Endothelial cell of umbilical vein (primary cell): ENCODE data around the gene PTPN12. TPM values are rescaled to one million over a fixed set of nuclear protein-coding genes. Genes with fewer than 3 reads are reported as not detected.

Source experiments
- BruUV-seq: library from RNA; stranded (reverse); fragments of 400-500 nt; replicated peaks from 2 replicates; lab custom pipeline; 2021; lab: Mats Ljungman, UMichigan
- CTCF ChIA-PET: fragments of 300-600, 350-600 bp; sonication (Branson Sonifier 250); formaldehyde crosslinking; loops from one replicate; lab custom pipeline; 2021; ENCODE audit warnings: antibody characterized with exemption, inconsistent platforms; lab: Charles Lee
- POLR2A ChIA-PET: fragments of 300-600, 350-600 bp; sonication (Branson Sonifier 250); formaldehyde crosslinking; loops from one replicate; lab custom pipeline; 2021; ENCODE audit warnings: antibody characterized with exemption, inconsistent platforms; lab: Charles Lee
- DNase-seq: peaks from one replicate; pipeline ENCODE4 v3.0.0-alpha.2; 2011; ENCODE audit warnings: low read depth, low spot score
- FAIRE-seq: peaks from 2 replicates; lab custom pipeline; 2011; peaks lifted over from hg19 to GRCh38; lab: Jason Lieb, UNC
- H2AFZ ChIP-seq: 2 replicates; pipeline ENCODE4 v1.6.0; 2012; ENCODE audit warnings: low read depth, low read length, control low read depth, inconsistent platforms
- H3K27ac ChIP-seq: 2 replicates; pipeline ENCODE4 v1.5.1; 2011; ENCODE audit warnings: low read depth, mild to moderate bottlenecking, control low read depth, low read length, moderate library complexity; ENCODE audit not compliant: insufficient read depth
- H3K27me3 ChIP-seq, 2 experiments: 2 replicates each; pipeline versions ENCODE4 v1.6.0 to v1.6.1; 2011; ENCODE audit warnings: low read length in 2 of 2, mixed read lengths in 1 of 2; ENCODE audit not compliant: control insufficient read depth in 2 of 2, insufficient read depth in 2 of 2
- H3K36me3 ChIP-seq, 2 experiments: 2 replicates in 1 of 2; 3 replicates in 1 of 2; pipeline ENCODE4 v1.5.1; 2011; ENCODE audit warnings: low read length in 2 of 2, mild to moderate bottlenecking in 1 of 2, moderate library complexity in 1 of 2; ENCODE audit not compliant: control insufficient read depth in 2 of 2, insufficient read depth in 2 of 2; ENCODE audit errors: extremely low read depth in 1 of 2
- H3K4me1 ChIP-seq: 3 replicates; pipeline ENCODE4 v1.5.1; 2011; ENCODE audit warnings: mild to moderate bottlenecking, low read length; ENCODE audit not compliant: control insufficient read depth, insufficient read depth; ENCODE audit errors: extremely low read depth
- H3K4me2 ChIP-seq: 2 replicates; pipeline ENCODE4 v1.6.1; 2011; ENCODE audit warnings: low read length, control low read depth, mixed read lengths; ENCODE audit not compliant: insufficient read depth
- H3K4me3 ChIP-seq, 3 experiments: fragments of 200-600 bp in 1 of 3; sonication (generic), shearing (Covaris generic) in 1 of 3; replicated peaks in 1 of 3; 2 replicates each; pipeline ENCODE4 v1.5.1; 2011 to 2016; ENCODE audit warnings: control low read depth in 3 of 3, low read length in 3 of 3, mild to moderate bottlenecking in 2 of 3, inconsistent platforms in 1 of 3, low read depth in 1 of 3, moderate library complexity in 1 of 3; ENCODE audit not compliant: insufficient read depth in 1 of 3
- H3K79me2 ChIP-seq: 2 replicates; pipeline ENCODE4 v1.6.0; 2012; ENCODE audit warnings: low read length, inconsistent platforms; ENCODE audit not compliant: control insufficient read depth, insufficient read depth
- H3K9ac ChIP-seq: replicated peaks from 2 replicates; pipeline ENCODE3; 2011; ENCODE audit warnings: low read length, control low read depth; ENCODE audit not compliant: insufficient read depth; ENCODE audit errors: extremely low read depth
- H3K9me1 ChIP-seq: replicated peaks from 3 replicates; pipeline ENCODE4 v1.6.0; 2011; ENCODE audit warnings: mild to moderate bottlenecking, low read length; ENCODE audit not compliant: control insufficient read depth, insufficient read depth; ENCODE audit errors: extremely low read depth
- H3K9me3 ChIP-seq: replicated peaks from 2 replicates; pipeline ENCODE4 v1.5.1; 2012; ENCODE audit warnings: low read length, inconsistent platforms; ENCODE audit not compliant: control insufficient read depth, insufficient read depth
- H4K20me1 ChIP-seq: replicated peaks from 2 replicates; pipeline ENCODE3; 2011; ENCODE audit warnings: mild to moderate bottlenecking, low read length; ENCODE audit not compliant: control insufficient read depth, insufficient read depth; ENCODE audit errors: extremely low read depth
- CTCF ChIP-seq, 2 donors: IDR thresholded peaks; 1 replicate in 1 of 2; 2 replicates in 1 of 2; pipeline ENCODE4 v1.5.1; 2011; ENCODE audit warnings: low read length in 2 of 2, mild to moderate bottlenecking in 2 of 2, moderate library complexity in 2 of 2, control low read depth in 1 of 2, inconsistent platforms in 1 of 2, low read depth in 1 of 2; ENCODE audit not compliant: insufficient read depth in 1 of 2; ENCODE audit errors: extremely low read depth in 1 of 2
- EZH2 ChIP-seq: IDR thresholded peaks from 2 replicates; pipeline ENCODE4 v1.6.1; 2012; ENCODE audit warnings: borderline replicate concordance, low read depth, mild to moderate bottlenecking, moderate library complexity, low read length, inconsistent platforms; ENCODE audit not compliant: severe bottlenecking
- JUN ChIP-seq: IDR thresholded peaks from 2 replicates; pipeline ENCODE4 v1.6.1; 2011; ENCODE audit warnings: borderline replicate concordance, low read depth; ENCODE audit not compliant: insufficient read length, insufficient read depth
- dilution Hi-C: fragments of 300-500 bp; cut with MboI; formaldehyde crosslinking; loops from one replicate; pipeline ENCODE4 v1.15.0; 2019; ENCODE audit warnings: low sequenced_read_pairs; ENCODE audit not compliant: extremely low pct_ligation_motif_present
- intact Hi-C: fragments of 100-400 bp; cut with micrococcal nuclease; formaldehyde crosslinking; loops from one replicate; pipeline ENCODE4 v1.10.0; 2022
- polyA plus RNA-seq, 4 experiments: library from polyadenylated mRNA; depleted of rRNA in 3 of 4; stranded (reverse) in 3 of 4; unstranded in 1 of 4; fragments of >200 nt; gene quantifications; 2 replicates each; pipeline versions ENCODE4 v1.2.1 to v1.2.3, GENCODE V29; 2011 to 2012; ENCODE audit warnings: missing spikeins in 1 of 4
- total RNA-seq: library from RNA; stranded (reverse); gene quantifications from 2 replicates; pipeline ENCODE4 v1.2.3, GENCODE V29; 2021

Gene PTPN12
- total and polyA plus RNA-seq, 2 donors (not counting 3 experiments of a cell fraction or from before 2014, with no cell fraction given), result 30.6 to 137 TPM

DNA sequence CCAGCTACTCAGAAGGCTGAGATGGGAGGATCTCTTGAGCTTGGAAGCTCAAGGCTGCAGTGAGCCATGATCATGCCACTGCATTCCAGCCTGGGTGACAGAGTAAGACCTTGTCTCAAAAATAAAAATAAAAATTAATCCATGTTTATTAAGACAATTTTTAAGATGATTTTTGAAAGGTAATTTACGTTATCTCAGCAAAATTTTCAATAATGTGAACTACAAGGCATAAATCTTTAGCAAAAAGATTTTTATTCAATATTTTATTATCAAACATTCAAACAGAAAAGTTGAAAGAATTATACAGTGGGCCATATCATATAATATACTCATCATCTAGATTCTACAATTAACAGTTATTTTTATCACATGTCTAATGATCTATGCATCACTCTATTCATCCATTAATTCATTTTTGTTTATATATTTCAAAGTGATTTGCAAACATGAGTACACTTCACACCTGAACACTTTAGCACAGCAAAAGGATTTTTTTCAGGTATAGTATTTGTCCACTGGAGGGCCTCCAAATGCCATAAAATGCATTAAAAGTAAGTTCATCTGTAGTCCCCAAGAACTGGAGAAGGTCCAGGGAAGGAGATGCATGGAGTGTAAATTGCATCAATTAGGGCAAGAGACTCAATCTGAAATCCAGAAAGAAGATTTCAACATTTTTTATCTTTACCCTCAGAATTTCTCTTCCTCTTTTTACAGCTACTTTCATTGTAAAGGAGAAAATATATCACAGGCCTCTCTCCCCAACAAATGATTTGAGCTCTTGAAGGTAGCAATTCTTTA is 120.5 kb downstream of the PTPN12 start:
- no peaks in the 10 kb centered on the region for H3K79me2 ChIP-seq
- TF ChIP-seq EZH2 (no peak), CTCF (IDR thresholded peaks at IDR 0.05; ENCODE audit: extremely low read depth in 1 of 2, insufficient read depth in 1 of 2, low read depth in 1 of 2, low read length in 2 of 2) (peak in 1 of 2 donors; percentile 25), JUN (no peak)
- dilution Hi-C loops (no loop called here), intact Hi-C loops (loop anchor here (1.0 to 10.0 kb wide), 3 partner anchors 102 to 387 kb away; no protein-coding TSS in a partner anchor)
- H3K9me1 ChIP-seq, result no peaks in the 10 kb centered on the region
- no peak overlapping the region for H3K4me2 ChIP-seq
- FAIRE-seq (no peak), DNase-seq (peak; percentile 57)
- peaks cover 8 to 13% of the 10 kb centered on the region in 2 experiments for H3K36me3 ChIP-seq
- no peak overlapping the region for H3K27ac ChIP-seq
- no TSS peak for BruUV-seq
- ChIA-PET CTCF (interaction anchor here (0.7 to 2.6 kb wide), 18 partner anchors 20 to 382 kb away, joined by 3 to 23 read pairs (median 4); partner anchors contain the start of gene RSBN1L), POLR2A (no interaction called here)
- no peak overlapping the region for H2AFZ ChIP-seq
- no peak overlapping the region for H3K9ac ChIP-seq
- no peaks in the 10 kb centered on the region for H3K27me3 ChIP-seq
- no peaks in the 10 kb centered on the region for H3K9me3 ChIP-seq
- H4K20me1 ChIP-seq, result no peaks in the 10 kb centered on the region
- no peak overlapping the region for H3K4me3 ChIP-seq
- H3K4me1 ChIP-seq, result no peaks in the 10 kb centered on the region
